NCI-H2227 (cell line): ENCODE measurements around the gene EBF3.

Experiments used
- DNase-seq: peaks from one replicate; lab custom pipeline; 2025; ENCODE audit not compliant: unreplicated experiment; lab: John Stamatoyannopoulos, UW

Gene EBF3

DNA sequence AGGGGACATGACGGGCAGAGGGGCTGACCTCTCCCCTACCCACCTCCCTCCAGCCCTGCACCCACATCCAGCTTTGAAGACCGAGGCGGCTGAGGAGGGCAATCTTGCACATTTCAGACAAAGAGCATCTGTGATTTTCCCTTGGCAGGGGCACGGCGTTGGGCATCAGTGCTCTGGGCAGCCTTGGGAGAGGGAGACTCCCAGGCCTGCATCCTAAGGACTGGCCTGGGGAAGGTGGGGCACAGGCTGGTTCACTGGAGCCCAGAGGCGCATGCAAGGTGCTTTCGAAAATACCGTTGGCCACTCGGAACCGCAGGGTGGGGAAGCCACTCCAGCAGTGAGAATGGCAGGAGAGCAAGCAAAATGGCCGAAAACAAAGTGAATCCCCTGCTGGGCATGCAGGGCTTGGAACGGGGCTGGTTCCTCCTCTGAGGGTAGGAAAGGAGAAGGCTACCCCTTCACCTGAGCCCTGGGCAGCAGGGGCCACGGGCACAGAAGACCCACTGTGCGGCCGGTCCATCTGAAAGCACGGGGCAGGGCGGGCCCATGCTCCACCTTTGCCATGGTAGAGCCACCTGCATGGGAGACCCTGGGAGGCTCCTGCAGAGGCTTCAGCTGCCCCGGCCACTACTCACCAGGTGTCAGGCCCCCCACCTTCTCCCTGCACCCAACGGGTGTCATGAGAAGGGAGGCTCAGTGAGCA lies 49.8 kb downstream of the EBF3 start:
- DNase-seq = no peak

DNA sequence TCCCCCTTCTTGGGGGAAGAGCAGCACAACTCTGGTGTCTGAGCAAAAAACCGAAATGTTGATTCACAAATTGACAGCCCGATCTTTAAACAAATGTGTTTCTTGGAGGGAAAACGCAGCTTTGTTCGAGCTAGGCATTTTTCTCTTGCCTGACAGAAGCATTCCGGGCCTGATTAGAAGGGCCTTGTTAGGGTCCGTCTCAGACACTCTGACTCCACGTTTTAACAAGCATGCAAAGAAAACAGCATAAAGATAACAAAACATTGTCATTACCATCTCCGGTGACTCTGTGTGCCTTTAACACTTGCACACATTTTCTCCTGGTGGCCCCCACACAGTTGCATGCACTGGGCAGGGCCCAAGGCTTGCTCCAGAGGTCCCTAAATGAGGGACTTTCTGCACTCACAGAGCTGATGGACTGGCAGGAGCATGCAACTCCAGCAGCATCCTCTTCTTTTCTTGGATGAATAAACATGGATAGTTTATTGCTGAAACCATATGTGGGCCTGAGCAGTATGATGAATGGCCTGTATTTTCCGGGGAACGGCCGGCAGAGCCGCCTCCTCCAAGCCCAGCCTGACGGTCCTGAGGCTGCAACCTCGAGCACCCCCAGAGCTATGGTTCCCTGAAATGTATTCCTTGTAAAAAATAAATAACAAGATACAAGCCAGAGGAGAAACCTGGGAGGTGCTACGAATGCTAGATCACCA lies 50.9 kb downstream of the EBF3 start:
- DNase-seq = no peak

DNA sequence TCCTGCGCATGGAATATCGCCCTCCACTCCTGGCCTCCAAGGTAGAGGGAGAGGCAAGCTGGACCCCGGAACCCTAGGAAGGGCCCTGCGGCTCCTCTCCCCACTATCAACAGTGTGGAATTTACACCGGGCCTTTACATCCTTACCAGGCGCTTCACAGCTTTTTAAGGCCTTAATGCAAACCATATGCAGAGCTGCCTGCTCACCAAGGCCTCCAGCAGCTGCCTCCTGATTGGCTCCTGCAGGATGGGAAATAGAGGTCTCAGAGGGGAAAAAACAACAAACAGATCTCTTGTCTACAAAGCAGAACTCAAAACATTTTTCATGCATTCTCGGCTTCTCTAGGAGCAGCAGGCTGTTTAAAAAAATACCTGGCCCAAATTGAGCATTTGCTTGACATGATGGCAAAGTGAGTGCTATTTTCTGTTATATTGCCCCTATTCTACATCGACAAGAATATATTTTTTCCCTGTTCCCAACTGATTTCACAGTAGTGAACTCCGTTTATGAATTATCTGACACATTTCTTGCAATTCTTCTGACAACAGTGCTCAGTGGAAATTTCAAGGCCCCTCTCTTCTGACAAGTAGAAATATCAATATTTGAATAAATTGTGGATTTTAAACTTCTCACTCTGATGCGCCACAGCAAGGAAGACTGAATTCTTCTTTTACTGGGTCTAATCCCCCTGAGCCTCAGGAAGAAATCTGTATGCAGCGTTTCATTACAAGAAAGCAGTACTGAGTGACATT lies 51.7 kb downstream of the EBF3 start:
- no peak for DNase-seq

DNA sequence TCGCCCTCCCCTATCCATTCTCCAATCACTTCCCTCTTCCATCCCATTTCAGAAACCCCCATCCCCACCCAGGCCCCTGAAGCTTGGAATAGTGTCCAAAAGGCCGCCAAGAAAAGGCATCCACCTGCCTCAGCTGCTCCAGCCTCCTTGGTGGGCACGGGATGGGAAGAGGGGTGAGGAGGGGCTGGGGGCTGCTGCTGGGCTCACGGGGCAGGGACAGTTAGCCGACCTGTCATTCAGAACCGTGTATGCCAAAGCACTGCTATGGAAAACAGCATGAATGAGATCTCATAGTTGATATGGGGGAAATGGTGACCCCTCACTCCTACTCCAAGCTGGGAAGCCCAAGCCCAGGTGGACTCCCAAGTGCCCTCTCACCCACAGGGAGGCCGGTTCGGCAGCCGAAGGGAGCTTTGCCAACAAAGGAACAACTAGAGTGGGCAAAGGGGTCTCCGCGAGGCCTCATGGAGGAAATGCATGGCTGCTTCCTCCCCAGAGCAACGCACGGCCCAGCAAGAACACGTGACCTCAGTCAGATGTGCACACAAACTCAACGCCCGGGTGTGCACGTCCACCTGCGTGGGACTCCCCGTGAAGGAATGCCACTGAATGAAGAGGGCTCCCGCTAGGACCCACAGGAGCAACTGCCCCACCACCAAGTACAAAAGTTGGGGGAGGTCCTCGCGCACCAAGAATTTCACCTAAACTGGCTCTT lies 52.5 kb downstream of the EBF3 start:
- no peak for DNase-seq

DNA sequence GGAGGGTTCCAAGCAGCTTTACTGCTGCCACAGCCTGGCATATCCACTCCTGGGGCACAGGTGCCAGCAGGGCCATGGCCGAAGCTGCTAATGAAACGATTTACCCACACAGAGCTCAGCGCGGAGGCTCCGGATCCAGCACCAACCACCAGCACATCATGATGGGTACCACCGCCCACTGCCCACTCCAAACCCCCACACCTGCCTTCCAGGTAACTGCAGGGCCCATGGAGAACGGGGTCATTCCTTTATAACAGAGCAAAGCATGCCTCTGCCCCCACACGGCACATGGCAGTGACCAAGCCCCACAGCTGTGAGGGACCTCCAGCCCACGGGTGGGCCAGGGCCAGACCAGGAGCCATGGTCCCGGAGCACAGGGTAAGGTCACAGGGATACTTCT lies 53.2 kb downstream of the EBF3 start:
- DNase-seq = no peak

DNA sequence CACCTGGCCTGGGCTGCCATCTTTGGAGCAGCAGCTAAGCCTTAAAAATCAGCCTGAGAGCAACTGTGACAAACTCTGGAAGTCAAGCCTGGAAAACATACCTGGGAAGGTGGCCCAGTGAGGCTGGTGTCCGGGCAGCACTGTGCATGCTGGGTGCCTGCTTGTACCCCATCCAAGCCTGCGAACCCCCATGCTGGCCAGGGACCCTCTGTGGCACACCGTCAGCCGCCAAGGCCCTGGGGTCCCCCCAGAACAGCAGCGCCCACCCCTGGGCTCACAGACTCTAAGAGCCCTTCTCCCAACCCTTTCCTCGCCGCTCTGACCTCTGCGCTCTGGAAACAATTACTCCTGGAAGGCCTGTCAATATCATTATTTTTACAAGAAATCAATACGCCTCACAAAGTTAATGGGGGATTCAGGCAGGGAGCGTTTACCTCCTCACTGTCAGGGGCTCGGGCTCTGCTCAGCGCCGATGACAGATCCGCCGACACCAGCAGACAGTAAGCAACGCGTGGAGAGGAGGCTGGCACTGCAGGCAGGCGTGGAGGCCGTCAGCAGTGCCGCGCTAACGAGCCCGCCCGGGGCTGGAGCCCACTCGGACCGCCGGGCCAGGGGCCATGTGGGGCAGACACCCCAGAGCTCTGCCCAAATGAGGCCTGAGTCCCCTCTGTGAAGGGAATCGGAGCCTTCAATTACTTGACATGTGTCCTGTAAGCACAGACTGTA lies 54.4 kb downstream of the EBF3 start:
- no peak for DNase-seq

DNA sequence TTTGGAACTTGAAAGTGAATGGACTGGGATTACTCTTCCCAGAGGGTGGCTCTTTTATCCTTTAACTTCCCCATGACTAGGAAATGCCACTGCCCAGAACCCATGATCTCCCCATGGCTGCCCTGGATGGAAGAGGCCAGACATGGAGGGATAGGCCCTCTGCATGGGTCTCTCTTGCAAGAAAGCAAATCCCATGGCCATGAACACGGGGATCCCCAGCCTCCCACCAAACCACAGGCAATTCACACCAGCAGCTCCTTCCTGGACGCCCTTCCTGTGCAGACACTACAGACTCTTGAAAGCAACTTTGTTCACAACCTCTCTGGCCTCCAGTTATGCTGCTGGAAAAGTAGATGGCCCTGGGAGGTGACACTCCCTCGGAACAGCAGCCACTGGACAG lies 55.0 kb downstream of the EBF3 start:
- DNase-seq = no peak

DNA sequence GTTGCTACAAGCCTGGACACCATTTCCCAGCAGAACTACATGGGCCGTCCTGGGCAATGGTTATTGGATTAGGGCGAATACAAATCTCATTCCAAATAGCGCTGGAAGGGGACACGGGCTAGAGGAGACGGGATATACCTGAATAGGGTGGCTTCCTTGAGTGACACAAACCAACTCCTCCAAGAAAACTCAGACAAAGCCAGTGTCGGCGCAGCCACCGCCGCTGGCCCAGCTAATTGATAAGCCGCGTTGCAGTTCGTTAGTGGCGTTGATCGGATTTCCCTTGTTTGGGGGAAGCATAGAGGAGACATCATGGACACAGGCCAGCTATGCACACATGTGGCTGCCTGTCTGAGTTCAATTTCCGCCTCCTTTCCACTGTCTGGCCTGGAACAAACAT lies 55.7 kb downstream of the EBF3 start:
- no peak for DNase-seq

DNA sequence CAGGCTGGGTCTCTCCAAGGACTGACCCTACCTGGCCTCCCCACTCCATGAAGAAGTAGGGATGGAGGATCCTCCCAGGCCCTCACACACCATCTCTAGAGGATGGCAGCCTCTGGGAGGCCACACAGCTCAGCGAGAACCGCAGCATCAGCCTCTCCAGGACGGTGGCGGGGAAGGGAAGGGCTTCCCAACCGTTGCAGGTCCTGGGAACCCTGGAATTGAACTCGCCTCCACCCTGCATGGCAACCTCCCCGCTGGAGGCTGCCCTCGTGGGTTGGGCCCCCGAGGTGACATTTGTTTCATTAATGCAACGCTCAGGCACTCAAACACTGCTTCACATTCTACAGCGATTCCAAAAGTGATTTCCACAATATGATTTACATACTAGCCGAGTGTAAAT lies 58.5 kb downstream of the EBF3 start:
- DNase-seq = no peak

DNA sequence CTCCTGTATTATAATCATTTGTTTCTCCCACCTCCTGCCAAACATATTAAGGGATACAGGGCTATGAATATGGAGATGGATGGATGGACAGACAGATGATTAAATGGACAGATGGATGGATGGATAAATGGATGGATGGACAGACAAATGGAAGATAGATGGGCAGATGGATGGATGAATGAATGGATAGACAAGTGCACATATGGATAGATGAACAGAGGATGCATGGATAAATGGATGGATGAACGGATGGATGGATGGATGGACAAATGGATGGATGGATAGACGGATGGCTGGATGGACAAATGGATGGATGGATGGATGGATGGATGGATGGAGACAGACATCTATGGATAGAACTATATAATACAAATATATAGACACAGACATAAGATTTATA lies 59.8 kb downstream of the EBF3 start:
- DNase-seq = no peak

DNA sequence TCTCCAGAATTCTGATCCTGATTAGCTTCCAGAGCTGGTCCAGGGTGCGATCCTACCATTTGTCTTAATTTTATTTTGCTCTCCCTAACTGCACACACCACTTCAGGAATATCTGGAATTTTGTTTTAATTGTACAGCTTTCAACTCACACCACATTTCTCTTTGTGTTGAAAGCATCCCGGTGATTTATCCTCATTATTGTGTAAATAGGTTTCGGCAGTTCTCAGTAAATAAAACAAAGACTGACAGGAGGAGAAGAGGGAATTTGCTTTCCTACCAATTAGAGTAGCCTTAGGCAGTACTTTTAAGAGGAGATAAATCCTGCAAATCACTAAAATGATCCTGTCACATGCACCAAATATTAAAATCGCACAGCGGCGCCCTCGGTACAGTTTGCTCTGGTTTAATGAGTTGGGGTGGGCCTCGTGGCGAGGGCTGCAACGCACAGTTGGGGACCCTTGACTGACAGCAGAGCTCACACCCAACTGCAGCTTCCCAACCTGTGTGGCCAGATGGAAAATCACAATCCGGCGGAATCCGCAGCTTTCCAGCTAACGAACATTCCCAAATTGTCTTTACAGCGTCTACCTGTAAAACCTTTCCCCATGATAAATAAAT lies 62.6 kb downstream of the EBF3 start:
- DNase-seq = no peak

DNA sequence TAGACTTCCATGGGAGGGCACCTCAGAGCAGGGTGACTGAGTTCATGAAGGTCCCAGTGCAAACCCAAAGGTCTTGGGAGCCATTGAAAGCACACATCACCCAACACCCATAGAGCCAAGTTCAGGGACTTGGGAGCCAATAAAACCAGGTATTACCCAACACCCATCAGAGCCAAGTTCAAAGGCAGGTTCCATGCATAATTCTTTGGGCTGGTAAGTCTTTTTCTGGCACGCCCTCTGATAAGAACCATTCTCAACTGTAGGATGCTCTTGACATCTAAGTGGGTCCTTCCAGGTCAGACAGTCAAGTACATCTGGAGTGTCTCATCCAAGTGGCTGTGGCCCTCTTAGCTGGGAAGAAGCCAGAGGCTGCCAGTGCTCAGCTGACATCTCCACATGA lies 63.2 kb downstream of the EBF3 start:
- DNase-seq = no peak

DNA sequence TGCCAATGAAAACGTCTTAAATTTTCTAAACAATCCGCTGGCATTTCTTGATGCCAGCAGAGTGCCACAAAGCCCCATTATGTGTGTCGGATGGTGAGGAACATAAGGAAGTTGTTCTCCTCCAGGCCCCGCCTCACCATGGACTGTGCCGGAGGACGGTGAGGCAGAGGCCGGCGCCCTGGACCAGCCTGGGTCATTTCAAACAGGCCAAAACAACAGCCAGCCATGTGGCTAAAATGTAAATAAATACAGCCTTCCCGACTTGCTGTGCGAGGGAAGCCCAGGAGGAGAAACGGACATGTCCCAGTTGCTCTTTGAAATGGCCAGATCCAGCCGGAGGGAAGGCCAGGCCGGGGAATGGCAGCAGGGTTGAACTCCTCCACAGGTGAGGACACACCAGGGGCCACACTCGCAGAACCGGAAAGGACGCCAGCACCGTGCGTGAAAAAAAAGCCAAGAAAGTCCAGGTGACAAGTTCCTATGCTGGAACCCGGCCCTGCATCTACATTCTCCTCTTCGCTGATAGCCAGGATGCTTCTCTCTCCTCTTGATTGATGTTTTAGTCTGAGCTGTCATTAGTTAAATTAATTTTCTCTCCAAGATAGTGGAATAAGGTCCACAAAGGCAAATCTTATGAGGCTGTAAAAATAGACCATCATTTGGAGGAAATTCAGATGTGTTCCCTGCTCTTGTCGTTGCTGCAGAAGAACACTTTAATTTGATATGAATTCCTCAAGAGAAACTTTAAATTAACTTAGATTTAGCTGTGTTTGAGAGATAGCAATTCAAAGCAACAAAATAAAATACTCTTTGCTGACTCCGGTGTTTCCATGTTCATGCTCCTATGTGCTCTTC lies 64.6 kb downstream of the EBF3 start:
- no peak for DNase-seq

DNA sequence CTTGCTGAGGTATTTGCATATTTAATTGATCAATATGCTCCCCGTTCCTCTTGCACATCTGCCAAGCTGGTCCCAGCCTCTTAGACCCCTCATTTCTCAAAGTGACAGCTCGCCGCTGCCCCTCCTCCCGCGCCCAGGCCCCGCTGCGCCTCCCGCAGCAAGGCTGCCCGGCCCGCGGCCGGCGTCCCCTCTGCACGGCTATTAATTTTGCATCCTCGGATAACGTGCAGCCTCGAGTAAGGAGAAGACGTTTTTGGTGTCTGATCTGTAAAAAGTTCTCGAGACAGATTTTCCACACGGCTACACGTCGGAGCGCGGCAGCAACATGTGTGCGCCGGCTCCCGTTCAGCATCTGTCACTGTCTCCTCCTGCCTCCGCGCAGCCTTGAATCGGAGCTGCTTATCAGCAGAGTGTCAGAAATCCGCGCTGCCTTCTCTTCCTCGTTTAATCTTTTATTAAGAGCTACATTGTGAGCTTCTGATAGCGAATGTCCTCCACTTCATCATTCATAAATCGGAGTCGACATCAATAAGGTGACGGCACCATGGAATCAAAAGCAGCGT lies 65.3 kb downstream of the EBF3 start:
- DNase-seq = no peak

DNA sequence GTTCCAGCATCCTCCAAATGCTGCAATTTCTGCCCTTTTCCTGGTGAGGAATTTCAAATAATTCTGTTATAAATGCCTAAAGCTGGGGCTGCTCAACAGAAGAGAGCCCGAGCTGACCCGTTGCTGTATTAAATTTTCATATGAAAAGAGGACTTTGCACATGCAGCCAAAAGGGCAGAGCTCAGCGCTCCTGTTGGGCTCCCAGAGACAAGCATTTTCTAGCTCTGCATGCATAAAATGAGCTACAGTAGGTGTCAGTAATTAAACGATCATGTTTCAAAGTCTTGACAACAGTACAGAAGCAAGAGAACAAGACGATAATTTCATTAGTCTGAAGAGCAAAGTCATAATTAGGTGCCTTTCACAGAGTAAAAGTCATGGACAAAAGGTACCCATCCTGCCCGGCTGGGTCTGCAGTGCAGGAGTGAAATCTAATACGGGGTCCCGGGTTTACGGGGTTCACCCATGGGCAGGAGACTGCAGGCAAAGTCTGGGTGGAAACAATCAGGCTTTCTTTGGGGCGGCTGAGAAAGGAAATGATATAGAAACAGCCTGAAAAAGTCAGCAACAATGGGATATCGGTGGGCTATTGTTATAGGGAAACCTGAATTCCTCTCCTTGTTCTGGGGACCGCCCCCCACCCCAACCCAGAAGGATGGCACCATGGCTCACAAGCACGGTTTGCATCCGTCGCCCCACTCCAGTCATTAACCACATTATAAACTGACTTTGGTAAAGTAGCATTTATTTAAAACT lies 66.0 kb downstream of the EBF3 start:
- no peak for DNase-seq

DNA sequence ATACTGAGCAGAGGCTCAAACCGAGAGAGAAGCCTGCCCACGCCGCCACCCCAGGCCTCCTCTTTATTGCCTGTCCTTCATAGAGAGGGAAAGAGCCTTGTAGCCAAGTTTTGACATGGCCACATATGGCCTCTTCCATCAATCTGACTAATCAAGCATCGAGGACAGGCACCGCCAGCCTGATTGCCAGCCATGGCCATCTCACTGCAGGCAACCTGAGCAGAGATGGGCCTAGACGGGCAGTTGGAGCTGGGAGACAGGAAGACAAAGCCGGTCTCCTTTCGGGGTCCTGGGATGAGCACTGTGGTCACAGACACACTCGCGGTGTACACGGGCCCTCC lies 67.2 kb downstream of the EBF3 start:
- DNase-seq = no peak

DNA sequence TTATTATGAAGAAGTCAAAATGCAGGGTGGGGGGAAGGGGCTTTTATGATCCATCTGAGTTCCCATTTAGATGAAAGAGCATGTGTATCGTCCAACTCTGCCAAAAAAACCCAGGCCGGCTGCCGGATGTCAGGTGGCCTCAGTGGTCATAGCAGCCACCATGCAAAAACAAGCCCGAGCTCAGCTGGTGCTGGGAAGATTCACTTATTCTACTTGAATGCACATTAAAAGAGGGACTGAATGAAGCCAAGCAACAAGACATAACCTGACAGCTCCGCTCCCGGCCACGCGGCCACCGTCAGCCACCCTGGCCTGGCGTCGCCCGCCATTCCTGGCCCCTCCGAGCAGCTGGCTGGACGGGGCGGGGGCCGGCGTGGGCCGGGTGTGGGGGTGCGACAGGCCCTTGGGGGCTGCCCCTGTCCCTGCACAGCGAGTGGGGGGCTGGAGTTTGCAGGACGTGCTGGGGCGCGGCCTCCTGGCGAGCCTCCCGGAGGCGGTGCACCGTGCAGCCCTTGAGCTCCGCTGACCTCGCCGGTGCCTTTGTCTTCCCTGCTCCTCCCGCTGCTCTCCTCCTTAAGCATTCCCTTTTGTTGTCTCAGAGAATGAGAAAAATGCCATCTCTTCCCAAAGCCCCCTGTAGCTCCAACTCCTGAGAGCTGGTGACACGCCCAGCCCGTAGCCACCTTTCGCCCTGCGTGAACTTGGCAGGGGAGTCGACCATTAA lies 67.8 kb downstream of the EBF3 start:
- no peak for DNase-seq

DNA sequence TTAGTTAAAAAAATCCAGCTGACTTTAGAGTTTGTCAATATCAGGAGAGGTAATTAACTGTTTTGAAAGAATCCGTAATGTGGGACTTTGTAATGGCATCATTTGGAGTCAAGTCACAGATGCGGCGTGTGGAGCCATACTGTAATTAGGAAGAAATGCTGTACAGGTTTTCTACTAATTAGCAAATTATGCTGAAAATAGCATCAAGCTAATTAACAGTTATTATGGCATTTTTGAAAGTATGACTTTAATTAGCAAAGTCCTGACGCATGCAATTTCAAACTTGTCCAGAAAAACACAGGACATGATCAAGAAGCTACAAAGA lies 68.3 kb downstream of the EBF3 start:
- DNase-seq = no peak
